Peyer's patch (tissue), 4 donors: ENCODE measurements around the gene SEPTIN7.

Experiments used
- CTCF ChIP-seq, 6 experiments: fragments of 450-650 bp in 4 of 6; fragments of 200-600 bp in 2 of 6; sonication (generic) in 1 of 6; IDR thresholded peaks; one replicate each; pipeline ENCODE4 v1.5.1; 2017 to 2019; ENCODE audit warnings: antibody characterized with exemption in 6 of 6, mild to moderate bottlenecking in 3 of 6, moderate library complexity in 1 of 6
- POLR2A ChIP-seq, 2 donors: fragments of 450-650 bp; IDR thresholded peaks; one replicate each; pipeline ENCODE4 v1.5.1; 2017; ENCODE audit warnings: antibody characterized with exemption in 2 of 2, mild to moderate bottlenecking in 2 of 2, moderate library complexity in 2 of 2

GRCh38 chr7:35800718-35801391, at the start of gene SEPTIN7:
- peak; percentile 59 to 71 for TF ChIP-seq POLR2A (IDR thresholded peaks at IDR 0.05)
- TF ChIP-seq CTCF (IDR thresholded peaks at IDR 0.05): peak in 1 of 6 experiments; percentile 12
